DND-41 (cell line): ENCODE data around the gene GPR4.

Source experiments
- ATAC-seq: fragments of 200-7000 bp; cut with Tn5 transposase; 3 replicates; pipeline ENCODE4 v1.9.1; 2021; ENCODE audit warnings: low read depth; ENCODE audit not compliant: insufficient read depth
- DNase-seq: peaks from one replicate; pipeline ENCODE4 v3.0.0-alpha.2; 2020
- H2AFZ ChIP-seq: 2 replicates; pipeline ENCODE4 v1.6.0; 2012; ENCODE audit warnings: low read depth, low read length
- H3K27ac ChIP-seq: 2 replicates; pipeline ENCODE4 v1.5.1; 2012; ENCODE audit warnings: low read length, inconsistent platforms
- H3K27me3 ChIP-seq: fragments of 200-600 bp; sonication (generic); 2 replicates; pipeline ENCODE4 v1.6.0; 2012; ENCODE audit warnings: low read length, mild to moderate bottlenecking, inconsistent platforms; ENCODE audit not compliant: insufficient read depth, poor library complexity
- H3K36me3 ChIP-seq: 2 replicates; pipeline ENCODE4 v1.5.1; 2012; ENCODE audit warnings: low read length, inconsistent platforms; ENCODE audit not compliant: insufficient read depth
- H3K4me1 ChIP-seq: 2 replicates; pipeline ENCODE4 v1.5.1; 2012; ENCODE audit warnings: mild to moderate bottlenecking, low read length; ENCODE audit not compliant: insufficient read depth
- H3K4me2 ChIP-seq: 2 replicates; pipeline ENCODE4 v1.6.0; 2012; ENCODE audit warnings: mild to moderate bottlenecking, moderate library complexity, low read length, inconsistent platforms; ENCODE audit not compliant: insufficient read depth
- H3K4me3 ChIP-seq, 2 experiments: fragments of 200-600 bp in 1 of 2; shearing (Covaris generic) in 1 of 2; 2 replicates each; pipeline ENCODE4 v1.5.1; 2012 to 2016; ENCODE audit warnings: inconsistent platforms in 2 of 2, low read length in 2 of 2, mild to moderate bottlenecking in 2 of 2, low read depth in 1 of 2, moderate library complexity in 1 of 2
- H3K79me2 ChIP-seq: 2 replicates; pipeline ENCODE4 v1.6.0; 2012; ENCODE audit warnings: low read length, inconsistent platforms; ENCODE audit not compliant: insufficient read depth
- H3K9ac ChIP-seq: 2 replicates; pipeline ENCODE4 v1.6.0; 2012; ENCODE audit warnings: low read depth, mild to moderate bottlenecking, inconsistent platforms, low read length, moderate library complexity
- H3K9me3 ChIP-seq: 2 replicates; pipeline ENCODE4 v1.5.1; 2012; ENCODE audit warnings: low read length, moderate library complexity, mild to moderate bottlenecking, inconsistent platforms; ENCODE audit not compliant: insufficient read depth, severe bottlenecking
- H4K20me1 ChIP-seq: 2 replicates; pipeline ENCODE4 v1.6.0; 2012; ENCODE audit warnings: low read length; ENCODE audit not compliant: insufficient read depth
- EZH2 ChIP-seq: IDR thresholded peaks from 3 replicates; pipeline ENCODE4 v1.6.1; 2012; ENCODE audit warnings: borderline replicate concordance, low read depth, mild to moderate bottlenecking, moderate library complexity, low read length, inconsistent platforms; ENCODE audit not compliant: severe bottlenecking
- TF ChIP-seq, protein P1 (sequence below): IDR thresholded peaks from 2 replicates; pipeline ENCODE4 v1.5.1; 2012; ENCODE audit warnings: borderline replicate concordance, low read length, moderate library complexity, mild to moderate bottlenecking; ENCODE audit not compliant: poor library complexity, severe bottlenecking; ENCODE audit errors: extremely low read depth

Gene GPR4

DNA sequence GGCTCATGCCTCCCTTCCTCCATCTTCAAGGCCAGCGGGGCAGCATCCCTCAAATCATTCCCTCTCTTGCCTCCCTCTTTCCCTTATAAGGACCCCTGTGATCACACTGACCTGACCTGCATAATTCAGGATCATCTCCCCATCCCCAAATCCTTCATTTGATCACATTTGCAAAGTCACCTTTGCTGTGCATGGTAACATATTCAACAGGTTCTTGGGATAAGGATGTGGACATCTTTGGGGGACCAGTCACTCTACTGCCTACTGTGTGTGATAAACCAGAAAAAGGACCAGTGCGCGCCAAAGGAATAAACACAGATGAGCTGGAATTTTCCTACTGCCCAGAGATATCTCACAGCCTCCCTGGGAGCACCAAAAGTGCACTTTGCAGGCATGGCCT lies 25.3 kb downstream of the GPR4 start:
- Histone ChIP-seq H3K4me1 (no peaks in the 10 kb centered on the region), H4K20me1 (no peaks in the 10 kb centered on the region), H3K9me3 (no peaks in the 10 kb centered on the region), H3K27ac (no peak overlapping the region), H2AFZ (no peak overlapping the region), H3K4me3 (no peak overlapping the region), H3K9ac (no peak overlapping the region), H3K27me3 (no peaks in the 10 kb centered on the region), H3K4me2 (no peak overlapping the region), H3K79me2 (peaks cover 40% of the 10 kb centered on the region), H3K36me3 (0 out of 2 replicates have a peak, but pooled peaks cover 4% of the 10 kb centered on the region)
- ATAC-seq: no peak
- DNase-seq: no peak
- TF ChIP-seq EZH2: no peak
- TF ChIP-seq, protein P1, sequence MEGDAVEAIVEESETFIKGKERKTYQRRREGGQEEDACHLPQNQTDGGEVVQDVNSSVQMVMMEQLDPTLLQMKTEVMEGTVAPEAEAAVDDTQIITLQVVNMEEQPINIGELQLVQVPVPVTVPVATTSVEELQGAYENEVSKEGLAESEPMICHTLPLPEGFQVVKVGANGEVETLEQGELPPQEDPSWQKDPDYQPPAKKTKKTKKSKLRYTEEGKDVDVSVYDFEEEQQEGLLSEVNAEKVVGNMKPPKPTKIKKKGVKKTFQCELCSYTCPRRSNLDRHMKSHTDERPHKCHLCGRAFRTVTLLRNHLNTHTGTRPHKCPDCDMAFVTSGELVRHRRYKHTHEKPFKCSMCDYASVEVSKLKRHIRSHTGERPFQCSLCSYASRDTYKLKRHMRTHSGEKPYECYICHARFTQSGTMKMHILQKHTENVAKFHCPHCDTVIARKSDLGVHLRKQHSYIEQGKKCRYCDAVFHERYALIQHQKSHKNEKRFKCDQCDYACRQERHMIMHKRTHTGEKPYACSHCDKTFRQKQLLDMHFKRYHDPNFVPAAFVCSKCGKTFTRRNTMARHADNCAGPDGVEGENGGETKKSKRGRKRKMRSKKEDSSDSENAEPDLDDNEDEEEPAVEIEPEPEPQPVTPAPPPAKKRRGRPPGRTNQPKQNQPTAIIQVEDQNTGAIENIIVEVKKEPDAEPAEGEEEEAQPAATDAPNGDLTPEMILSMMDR: no peak

DNA sequence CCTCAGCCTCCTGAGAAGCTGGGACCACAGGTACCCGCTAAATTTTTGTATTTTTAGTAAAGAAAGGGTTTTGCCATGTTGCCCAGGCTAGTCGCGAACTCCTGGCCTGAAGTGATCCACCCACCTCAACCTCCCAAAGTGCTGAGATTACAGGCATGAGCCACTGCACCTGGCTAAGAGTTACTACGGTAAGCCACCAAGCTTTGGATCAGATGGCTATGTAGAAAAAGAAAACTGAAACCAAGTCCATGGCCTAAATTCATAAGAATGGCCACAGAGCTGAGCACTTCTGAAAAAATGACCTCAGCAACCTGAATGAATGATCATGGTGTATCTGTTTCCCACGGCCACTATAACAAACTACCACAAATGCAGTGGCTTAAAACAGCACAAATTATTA lies 26.8 kb downstream of the GPR4 start:
- H4K20me1 ChIP-seq: no peaks in the 10 kb centered on the region

GRCh38 chr19:45574526-45574925 lies 27.5 kb downstream of the GPR4 start:
- no peak for TF ChIP-seq EZH2
- TF ChIP-seq, protein P1: no peak
- Histone ChIP-seq H3K79me2 (peaks cover 32% of the 10 kb centered on the region), H3K27me3 (no peaks in the 10 kb centered on the region), H3K4me3 (no peak overlapping the region), H2AFZ (no peak overlapping the region), H3K27ac (no peak overlapping the region), H4K20me1 (no peaks in the 10 kb centered on the region), H3K9ac (no peak overlapping the region), H3K4me2 (no peak overlapping the region), H3K36me3 (no peaks in the 10 kb centered on the region), H3K9me3 (no peaks in the 10 kb centered on the region), H3K4me1 (no peaks in the 10 kb centered on the region)
- ATAC-seq: no peak
- DNase-seq: no peak

More for the DNA sequence above, 26.8 kb downstream of the GPR4 start:
- no peaks in the 10 kb centered on the region for H3K9me3 ChIP-seq
- H3K27me3 ChIP-seq: no peaks in the 10 kb centered on the region
- TF ChIP-seq, protein P1: no peak
- TF ChIP-seq EZH2: no peak
- no peak overlapping the region for H3K9ac ChIP-seq
- no peak overlapping the region for H3K27ac ChIP-seq
- H3K4me1 ChIP-seq: no peaks in the 10 kb centered on the region
- H3K79me2 ChIP-seq: peaks cover 32% of the 10 kb centered on the region
- H3K4me2 ChIP-seq: no peak overlapping the region
- no peak for ATAC-seq
- H3K4me3 ChIP-seq: no peak overlapping the region
- no peak overlapping the region for H2AFZ ChIP-seq
- no peak for DNase-seq
- no peaks in the 10 kb centered on the region for H3K36me3 ChIP-seq
